ENCODE results near the gene YPEL2. TPM values are rescaled to one million over a fixed set of nuclear protein-coding genes. Genes with fewer than 3 reads are reported as not detected.

The YPEL2 gene
- total RNA-seq, 1 experiment from 2014 or later = 1.1 TPM

DNA sequence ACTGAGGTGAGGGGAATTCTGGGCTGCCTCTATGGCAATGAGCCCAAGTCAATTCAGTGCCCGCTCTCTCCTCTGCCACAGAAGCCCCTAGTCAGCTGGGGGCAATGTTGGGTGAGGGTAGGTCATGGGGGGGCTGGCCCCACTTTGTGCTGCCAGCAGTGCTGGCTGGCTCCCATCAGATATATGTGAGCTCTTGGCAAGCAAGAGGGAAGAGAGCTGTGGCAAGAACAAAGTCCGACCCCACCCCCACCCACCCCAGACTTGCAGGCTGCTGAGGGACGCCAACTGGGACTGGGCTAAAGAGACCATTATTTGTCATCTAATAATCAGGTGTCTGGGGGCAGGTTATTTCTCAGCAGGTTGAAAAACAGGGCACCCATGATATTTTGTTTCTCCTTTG is 89.4 kb downstream of the YPEL2 start:
- no peak for DNase-seq (ENCODE audit: low read depth, low spot score)
- TF ChIP-seq POLR2AphosphoS5 (IDR thresholded peaks at IDR 0.05; ENCODE audit: low read depth, low read length) (no peak), TCF7L2 (IDR thresholded peaks at IDR 0.05; ENCODE audit: low read depth, low read length) (no peak), SIN3A (IDR thresholded peaks at IDR 0.05; ENCODE audit: borderline replicate concordance, insufficient read depth, low read depth, low read length) (no peak)
- TF ChIP-seq, protein P1, sequence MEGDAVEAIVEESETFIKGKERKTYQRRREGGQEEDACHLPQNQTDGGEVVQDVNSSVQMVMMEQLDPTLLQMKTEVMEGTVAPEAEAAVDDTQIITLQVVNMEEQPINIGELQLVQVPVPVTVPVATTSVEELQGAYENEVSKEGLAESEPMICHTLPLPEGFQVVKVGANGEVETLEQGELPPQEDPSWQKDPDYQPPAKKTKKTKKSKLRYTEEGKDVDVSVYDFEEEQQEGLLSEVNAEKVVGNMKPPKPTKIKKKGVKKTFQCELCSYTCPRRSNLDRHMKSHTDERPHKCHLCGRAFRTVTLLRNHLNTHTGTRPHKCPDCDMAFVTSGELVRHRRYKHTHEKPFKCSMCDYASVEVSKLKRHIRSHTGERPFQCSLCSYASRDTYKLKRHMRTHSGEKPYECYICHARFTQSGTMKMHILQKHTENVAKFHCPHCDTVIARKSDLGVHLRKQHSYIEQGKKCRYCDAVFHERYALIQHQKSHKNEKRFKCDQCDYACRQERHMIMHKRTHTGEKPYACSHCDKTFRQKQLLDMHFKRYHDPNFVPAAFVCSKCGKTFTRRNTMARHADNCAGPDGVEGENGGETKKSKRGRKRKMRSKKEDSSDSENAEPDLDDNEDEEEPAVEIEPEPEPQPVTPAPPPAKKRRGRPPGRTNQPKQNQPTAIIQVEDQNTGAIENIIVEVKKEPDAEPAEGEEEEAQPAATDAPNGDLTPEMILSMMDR (IDR thresholded peaks at IDR 0.05) = no peak
- TF ChIP-seq, protein P2, sequence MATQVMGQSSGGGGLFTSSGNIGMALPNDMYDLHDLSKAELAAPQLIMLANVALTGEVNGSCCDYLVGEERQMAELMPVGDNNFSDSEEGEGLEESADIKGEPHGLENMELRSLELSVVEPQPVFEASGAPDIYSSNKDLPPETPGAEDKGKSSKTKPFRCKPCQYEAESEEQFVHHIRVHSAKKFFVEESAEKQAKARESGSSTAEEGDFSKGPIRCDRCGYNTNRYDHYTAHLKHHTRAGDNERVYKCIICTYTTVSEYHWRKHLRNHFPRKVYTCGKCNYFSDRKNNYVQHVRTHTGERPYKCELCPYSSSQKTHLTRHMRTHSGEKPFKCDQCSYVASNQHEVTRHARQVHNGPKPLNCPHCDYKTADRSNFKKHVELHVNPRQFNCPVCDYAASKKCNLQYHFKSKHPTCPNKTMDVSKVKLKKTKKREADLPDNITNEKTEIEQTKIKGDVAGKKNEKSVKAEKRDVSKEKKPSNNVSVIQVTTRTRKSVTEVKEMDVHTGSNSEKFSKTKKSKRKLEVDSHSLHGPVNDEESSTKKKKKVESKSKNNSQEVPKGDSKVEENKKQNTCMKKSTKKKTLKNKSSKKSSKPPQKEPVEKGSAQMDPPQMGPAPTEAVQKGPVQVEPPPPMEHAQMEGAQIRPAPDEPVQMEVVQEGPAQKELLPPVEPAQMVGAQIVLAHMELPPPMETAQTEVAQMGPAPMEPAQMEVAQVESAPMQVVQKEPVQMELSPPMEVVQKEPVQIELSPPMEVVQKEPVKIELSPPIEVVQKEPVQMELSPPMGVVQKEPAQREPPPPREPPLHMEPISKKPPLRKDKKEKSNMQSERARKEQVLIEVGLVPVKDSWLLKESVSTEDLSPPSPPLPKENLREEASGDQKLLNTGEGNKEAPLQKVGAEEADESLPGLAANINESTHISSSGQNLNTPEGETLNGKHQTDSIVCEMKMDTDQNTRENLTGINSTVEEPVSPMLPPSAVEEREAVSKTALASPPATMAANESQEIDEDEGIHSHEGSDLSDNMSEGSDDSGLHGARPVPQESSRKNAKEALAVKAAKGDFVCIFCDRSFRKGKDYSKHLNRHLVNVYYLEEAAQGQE (IDR thresholded peaks at IDR 0.05; ENCODE audit: insufficient read depth in 1 of 2, low read depth in 2 of 2, low read length in 1 of 2) = no peak
- H3K4me3 ChIP-seq (ENCODE audit: low read depth in 2 of 2, low read length in 2 of 2) = no peak overlapping the region
- H3K27ac ChIP-seq (ENCODE audit: low read length) = no peak overlapping the region
- H3K36me3 ChIP-seq (ENCODE audit: control insufficient read depth, insufficient read depth, low read length) = no peaks in the 10 kb centered on the region
- ChIA-PET CTCF (no interaction called here), POLR2A (no interaction called here)
- H3K27me3 ChIP-seq (ENCODE audit: control insufficient read depth, insufficient read depth, low read length) = no peaks in the 10 kb centered on the region
- no TSS peak for BruUV-seq (replicated peaks)
- intact Hi-C loops (cut with micrococcal nuclease; ENCODE audit: unreplicated experiment) (no loop called here), in situ Hi-C loops (cut with HindIII; ENCODE audit: low pct_unique_long_range_greater_than_20kb, low sequenced_read_pairs) (no loop called here)
- H3K9me3 ChIP-seq (ENCODE audit: control insufficient read depth, insufficient read depth, low read depth, low read length) = no peaks in the 10 kb centered on the region
- no peak for ATAC-seq
- H3K4me1 ChIP-seq (ENCODE audit: control insufficient read depth, insufficient read depth, low read length) = no peaks in the 10 kb centered on the region

DNA sequence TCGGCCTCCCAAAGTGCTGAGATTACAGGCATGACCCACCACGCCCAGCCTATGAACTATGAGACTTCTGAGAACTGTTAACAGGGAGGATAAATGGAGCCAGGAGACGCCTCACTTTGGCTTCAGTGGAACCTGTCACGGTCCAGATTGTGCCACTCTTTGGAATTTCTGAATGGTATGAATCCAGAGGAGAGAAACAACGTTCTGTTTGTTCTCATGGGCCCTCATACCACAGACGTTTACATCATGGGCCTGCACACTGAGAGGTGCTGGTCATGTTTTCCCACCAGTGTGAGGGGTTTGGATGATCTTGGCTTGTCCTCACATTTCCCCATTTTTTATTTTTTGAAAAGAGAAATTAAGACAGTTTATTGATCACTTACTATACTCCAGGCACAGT is 90.3 kb downstream of the YPEL2 start:
- TF ChIP-seq POLR2AphosphoS5 (IDR thresholded peaks at IDR 0.05; ENCODE audit: low read depth, low read length) (no peak), TCF7L2 (IDR thresholded peaks at IDR 0.05; ENCODE audit: low read depth, low read length) (no peak), SIN3A (IDR thresholded peaks at IDR 0.05; ENCODE audit: borderline replicate concordance, insufficient read depth, low read depth, low read length) (no peak)
- TF ChIP-seq, protein P2 (IDR thresholded peaks at IDR 0.05; ENCODE audit: insufficient read depth in 1 of 2, low read depth in 2 of 2, low read length in 1 of 2) = no peak
- TF ChIP-seq, protein P1 (IDR thresholded peaks at IDR 0.05) = no peak
- intact Hi-C loops (cut with micrococcal nuclease; ENCODE audit: unreplicated experiment) = no loop called here
- in situ Hi-C loops (cut with HindIII; ENCODE audit: low pct_unique_long_range_greater_than_20kb, low sequenced_read_pairs) = no loop called here
- ATAC-seq (no peak), DNase-seq (ENCODE audit: low read depth, low spot score) (no peak)
- no peak overlapping the region for H3K27ac ChIP-seq (ENCODE audit: low read length)
- no peaks in the 10 kb centered on the region for H3K27me3 ChIP-seq (ENCODE audit: control insufficient read depth, insufficient read depth, low read length)
- ChIA-PET CTCF (no interaction called here), POLR2A (interaction anchor here (0.5 kb wide), 1 partner anchor 138 kb away, joined by 10 read pairs; no protein-coding TSS in a partner anchor)
- no peaks in the 10 kb centered on the region for H3K4me1 ChIP-seq (ENCODE audit: control insufficient read depth, insufficient read depth, low read length)
- BruUV-seq (replicated peaks) = no TSS peak
- H3K4me3 ChIP-seq (ENCODE audit: low read depth in 2 of 2, low read length in 2 of 2) = no peak overlapping the region
- H3K36me3 ChIP-seq (ENCODE audit: control insufficient read depth, insufficient read depth, low read length) = no peaks in the 10 kb centered on the region
- H3K9me3 ChIP-seq (ENCODE audit: control insufficient read depth, insufficient read depth, low read depth, low read length) = no peaks in the 10 kb centered on the region

Data from Panc1 (cell line).